GM18499 (cell line): ENCODE data around the gene CFAP107.
"Not testable (repeated sequence)": the region's sequence is repeated elsewhere in the genome, so short reads cannot be mapped to it uniquely, and the experiment has no call there.

Source experiments
- ATAC-seq: cut with Tn5 transposase; IDR thresholded peaks from one replicate; pipeline ENCODE4 v1.9.1; 2021; ENCODE audit warnings: moderate number of reproducible peaks; ENCODE audit not compliant: insufficient read depth, unreplicated experiment

CFAP107 gene, protein sequence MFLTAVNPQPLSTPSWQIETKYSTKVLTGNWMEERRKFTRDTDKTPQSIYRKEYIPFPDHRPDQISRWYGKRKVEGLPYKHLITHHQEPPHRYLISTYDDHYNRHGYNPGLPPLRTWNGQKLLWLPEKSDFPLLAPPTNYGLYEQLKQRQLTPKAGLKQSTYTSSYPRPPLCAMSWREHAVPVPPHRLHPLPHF

DNA sequence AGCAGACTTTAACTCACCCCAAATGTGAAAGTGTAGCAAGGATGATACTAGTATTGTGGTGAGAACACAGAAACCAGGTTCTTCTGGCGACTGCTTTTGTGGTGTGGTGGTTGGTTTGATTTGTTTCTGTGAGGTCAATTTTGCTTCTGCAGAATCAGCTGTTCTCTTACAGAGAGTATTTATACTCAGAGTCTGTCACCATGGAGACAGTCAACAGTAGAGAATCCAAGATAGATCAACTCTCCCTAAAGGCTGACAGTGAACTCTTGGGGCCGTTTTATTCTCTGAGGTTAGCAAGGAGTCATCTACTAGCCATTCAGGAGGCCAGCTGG, at the start of gene CFAP107:
Gene CFAP107, plus strand, starts transcription at position 209 of the 332 bp plus-strand sequence. CDS start 231 bp downstream, outside the sequence.
- ATAC-seq = no peak

DNA sequence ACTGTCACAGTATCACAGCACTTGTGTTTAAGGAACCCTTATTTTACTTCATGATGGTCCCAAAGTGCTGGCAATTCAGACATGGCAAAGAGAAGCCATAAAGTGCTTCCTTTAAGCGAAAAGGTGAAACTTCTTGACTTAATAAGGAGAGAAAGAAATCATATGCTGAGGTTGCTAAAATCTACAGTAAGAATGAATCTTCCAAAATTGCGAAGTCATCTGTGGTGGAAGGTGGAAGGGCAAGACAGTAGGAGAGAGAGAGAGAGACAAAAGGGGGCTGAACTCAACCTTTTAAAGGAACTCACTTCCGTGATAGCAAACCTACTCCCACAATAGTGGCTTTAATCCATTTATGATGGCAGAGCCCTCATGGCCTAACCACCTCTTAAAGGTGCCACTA, 49.3 kb upstream of the CFAP107 start:
- no peak for ATAC-seq

DNA sequence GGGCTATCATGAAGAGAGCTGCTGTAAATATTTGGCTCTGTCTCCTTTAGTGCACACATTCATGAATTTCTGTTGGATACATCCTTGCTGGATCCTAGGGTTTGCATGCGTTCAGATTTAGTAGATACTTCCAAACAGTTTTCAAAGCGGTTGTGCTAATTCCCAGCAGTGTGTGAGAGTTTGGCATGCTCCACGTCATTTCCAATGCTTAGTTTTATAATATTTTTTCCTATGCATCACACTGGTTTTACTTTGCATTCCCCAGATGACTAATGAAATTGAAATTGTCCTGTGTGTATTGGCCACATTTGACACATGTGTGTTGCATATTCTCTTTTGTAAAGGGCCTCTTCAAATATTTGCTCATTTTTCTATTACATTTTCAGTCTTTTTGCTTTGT, 48.6 kb upstream of the CFAP107 start:
- no peak for ATAC-seq

DNA sequence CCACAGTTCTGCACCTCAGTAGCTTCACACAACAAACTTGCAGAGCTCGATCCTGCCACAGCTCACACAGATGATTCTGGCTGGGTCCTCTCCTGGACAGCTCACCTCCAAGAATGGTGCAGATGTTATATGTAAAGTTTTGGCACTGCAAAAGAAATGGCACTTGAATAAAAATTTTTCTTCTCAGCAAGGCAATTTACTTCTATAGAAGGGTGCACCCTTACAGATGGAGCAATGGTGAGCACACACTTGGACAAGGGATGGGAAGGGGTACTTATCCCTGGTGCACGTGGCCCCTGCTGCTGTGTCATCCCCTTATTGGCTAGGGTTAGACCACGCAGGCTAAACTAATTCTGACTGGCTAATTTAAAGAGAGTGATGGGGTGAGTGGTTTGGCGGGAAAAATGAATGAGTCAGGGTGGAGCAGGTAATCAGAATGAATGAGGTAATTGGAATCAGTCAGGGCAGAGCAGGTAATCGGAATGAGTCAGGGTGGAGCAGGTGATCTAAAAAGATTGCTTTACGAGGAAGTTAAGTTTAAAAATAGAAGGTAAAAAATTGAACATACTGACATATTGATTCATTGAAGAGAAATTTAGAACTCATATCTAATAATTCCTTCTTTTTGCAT, 42.1 kb upstream of the CFAP107 start:
- no peak for ATAC-seq

DNA sequence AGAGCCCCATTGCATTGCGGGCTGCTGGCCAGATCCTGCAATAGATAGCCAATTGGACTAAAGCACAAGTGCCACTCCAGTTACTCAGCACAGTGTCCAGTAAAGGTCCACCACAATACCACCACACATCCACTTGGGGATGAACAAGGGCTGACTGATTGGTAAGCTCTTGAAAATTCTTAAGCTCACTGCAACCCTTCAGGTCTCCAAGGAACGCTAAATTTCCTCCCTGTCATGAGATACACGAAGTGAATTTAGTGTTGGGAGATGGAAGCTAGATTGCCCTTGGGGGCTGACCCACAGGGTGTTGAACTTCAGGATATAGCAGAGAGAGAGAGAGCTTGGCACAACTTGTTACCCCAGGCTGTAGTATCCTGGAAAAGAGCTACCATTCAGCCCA, 39.9 kb upstream of the CFAP107 start:
- ATAC-seq = no peak

DNA sequence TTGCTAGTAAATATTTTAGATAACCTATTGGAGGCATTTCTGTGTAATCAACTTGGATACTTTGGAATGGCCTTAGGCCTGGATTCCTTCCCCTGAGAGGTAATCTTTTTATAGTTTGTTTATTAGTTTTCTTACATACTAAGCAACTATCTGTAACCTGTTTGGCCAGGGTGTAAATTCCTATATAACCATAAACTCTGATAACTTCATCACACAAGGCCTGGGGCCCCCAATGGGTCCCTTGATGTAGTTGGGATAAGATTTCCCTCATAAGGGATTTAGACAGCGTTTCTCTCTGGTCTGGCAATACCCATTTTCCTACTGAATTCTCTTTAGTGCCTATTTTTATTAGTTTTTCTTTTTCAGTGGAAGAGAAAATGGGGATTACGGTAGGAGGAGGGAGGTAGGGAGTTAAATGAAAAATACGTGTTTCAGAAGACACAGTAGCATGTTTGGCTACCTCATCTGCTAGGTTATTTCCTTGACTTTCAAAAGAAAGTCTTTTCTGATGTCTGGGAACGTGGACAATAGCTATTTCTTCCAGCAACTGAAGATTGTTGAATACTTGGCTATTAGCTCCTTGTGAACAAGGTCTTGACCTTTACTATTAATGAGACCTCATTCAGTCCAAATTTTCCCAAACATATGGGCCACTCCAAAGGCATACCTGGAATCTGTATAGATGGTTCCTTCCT, 37.5 kb upstream of the CFAP107 start:
- no peak for ATAC-seq

DNA sequence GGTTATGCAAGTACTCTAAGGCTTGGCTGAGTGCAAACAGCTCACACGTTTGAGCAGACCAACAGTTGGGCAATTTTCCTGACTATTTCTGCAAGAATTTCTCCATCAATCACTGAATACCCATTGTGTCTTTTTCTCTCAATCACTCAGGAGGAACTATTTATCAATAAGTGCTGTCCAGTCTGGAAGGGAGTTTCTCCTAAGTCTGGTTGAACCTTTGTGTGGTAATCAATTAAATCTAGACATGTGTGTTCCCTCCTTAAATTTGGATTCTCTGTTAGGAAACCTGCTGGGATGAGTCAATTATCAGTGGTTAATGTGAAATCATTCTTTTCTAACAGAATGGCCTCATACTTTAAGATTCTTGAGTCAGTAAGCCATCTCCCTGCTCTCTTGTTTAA, 36.9 kb upstream of the CFAP107 start:
- no peak for ATAC-seq

DNA sequence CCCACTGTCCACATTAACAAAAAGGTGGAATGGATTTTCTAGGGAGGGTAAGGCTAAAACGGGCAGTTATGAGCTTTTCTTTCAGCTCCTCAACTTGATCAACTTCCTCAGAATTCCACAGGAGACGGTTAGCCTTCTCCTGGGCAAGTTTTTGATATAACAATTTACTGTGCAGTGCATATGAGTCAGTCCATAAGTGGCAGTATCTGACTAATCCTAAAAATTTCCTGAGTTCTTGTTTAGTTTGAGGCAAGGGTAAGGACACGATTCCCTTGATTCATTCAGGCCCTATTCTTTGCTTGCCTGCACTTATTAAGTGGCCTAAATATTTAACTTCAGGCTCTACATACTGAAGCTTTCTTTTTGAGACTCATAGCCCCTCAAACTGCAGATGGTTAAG, 36.3 kb upstream of the CFAP107 start:
- ATAC-seq = no peak

DNA sequence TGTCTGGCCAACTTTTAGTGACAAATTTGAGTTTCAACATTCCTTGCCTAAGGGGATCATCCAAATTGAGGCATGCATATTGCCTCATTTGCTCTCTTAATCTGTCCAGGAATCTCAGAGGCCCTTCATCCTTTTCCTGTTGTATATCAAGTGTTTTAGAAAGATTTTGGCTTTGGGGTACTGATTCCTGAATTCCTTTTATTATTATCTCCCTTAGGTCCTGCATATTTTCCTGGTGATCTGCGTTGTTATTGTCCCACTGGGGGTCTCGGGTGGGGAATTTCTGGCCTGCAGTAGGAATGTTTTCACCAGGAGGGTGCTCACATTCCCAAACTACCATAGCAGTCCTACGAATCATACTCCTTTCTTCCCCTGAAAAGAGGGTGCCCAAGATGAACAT, 34.5 kb upstream of the CFAP107 start:
- no peak for ATAC-seq

DNA sequence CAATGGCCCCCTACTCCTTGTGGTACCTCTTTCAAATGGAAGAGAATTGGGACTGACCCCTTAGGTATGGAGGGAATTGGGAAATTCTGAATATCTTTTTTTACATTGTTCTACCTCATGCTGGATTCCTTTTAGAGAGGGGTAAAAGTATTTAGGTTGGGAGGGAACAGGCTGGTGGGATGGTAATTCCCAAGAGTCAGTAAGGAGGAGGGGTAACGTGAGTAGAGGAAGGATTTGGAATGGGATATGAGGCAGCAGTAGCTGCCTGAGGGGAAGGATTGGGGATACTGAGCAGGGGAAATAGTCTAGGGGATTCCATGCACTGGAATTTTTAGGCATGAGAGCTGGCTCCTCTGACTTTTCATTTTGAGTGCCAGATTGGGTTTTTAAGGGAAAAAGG, 33.9 kb upstream of the CFAP107 start:
- ATAC-seq = no peak

DNA sequence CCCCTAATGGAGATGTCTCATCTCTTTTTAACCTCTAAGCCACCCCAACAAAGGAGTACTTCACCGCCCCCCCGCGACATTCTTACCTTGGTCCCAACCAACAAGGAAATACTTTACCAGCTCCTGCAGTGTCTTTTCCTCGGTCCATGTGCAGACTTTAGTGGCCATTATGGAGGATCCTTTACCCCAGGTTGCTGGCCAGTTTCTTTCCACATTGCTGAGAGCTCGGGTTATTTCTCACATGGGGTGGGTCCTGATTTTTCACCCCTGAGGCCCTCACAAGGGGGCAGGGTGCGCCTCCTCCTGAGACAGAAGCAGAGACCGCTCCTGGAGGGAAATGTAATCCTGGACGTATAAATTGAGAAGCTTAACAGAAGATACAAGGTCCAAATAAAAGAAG, 33.1 kb upstream of the CFAP107 start:
- no peak for ATAC-seq

DNA sequence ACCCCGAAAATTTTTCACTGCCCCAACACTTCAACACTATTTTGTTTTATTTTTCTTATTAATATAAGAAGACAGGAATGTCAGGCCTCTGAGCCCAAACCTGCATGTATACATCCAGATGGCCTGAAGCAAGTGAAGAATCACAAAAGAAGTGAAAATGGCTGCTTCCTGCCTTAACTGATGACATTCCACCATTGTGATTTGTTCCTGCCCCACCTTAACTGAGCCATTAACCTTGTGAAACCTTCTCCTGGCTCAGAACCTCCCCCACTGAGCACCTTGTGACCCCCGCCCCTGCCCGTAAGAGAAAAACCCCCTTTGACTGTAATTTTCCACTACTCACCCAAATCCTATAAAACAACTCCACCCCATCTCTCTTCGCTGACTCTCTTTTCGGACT, 32.3 kb upstream of the CFAP107 start:
- not testable (repeated sequence) for ATAC-seq

DNA sequence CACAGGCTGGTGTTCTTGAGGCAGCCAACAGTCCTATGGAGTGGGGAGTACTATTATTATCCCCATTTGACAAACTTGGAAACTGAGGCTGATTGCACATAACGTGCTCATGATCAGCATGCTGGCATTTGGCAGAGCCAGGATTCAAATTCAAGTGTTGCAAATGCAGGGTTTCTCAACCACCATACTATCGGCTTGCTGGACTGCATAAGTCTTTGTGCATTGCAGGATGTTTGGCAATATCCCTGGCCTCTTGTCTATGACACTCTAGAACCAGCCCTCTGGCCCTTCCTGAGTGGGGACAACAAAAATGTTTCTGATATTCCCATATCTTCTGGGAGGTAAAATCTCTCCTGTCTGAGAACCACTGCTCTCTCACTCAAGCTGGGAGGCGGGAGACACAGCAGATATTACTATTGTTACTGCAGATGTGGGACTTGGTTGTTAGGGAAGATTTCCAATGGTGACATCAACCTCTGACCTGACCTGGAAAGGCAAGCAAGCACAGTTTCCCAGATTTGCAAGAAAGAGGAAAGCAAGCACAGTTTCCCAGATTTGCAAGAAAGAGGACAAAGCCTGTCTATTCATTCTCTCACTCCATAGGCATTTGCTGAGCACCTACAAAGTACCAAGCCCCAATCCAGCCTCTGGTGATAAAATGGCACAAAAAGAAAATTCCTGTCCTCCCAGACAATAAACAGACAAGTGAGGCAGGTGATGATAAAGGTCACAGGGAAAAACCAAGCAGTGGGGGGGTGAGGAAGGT, 31.1 kb upstream of the CFAP107 start:
- no peak for ATAC-seq

DNA sequence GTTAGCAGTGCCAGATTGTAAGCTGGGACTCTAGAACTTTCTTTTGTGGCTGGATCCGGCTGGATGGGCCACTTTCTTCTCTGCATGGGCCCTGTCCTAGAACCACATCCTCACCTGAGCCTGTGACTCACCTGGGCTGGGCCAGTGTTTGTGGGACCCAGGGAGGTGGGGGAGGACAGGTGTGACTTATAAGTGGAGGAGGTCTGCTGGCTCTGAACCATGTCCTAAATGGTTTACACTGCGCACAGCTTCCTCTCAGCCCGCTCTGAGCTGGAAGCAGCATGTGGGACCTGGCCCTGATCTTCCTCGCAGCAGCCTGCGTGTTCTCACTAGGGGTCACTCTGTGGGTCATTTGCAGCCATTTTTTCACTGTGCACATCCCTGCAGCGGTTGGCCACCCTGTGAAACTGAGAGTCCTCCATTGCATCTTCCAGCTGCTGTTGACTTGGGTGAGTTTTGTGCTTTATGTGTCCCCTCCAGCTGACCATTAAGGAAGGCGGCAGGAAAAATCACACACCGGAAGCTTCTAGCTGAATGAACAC, 30.0 kb upstream of the CFAP107 start, which contains the start of gene AADACL3:
Gene AADACL3, plus strand, starts transcription at position 215 of the 542 bp plus-strand sequence. Its CDS starts 67 bp downstream, at position 282.
- ATAC-seq = no peak

DNA sequence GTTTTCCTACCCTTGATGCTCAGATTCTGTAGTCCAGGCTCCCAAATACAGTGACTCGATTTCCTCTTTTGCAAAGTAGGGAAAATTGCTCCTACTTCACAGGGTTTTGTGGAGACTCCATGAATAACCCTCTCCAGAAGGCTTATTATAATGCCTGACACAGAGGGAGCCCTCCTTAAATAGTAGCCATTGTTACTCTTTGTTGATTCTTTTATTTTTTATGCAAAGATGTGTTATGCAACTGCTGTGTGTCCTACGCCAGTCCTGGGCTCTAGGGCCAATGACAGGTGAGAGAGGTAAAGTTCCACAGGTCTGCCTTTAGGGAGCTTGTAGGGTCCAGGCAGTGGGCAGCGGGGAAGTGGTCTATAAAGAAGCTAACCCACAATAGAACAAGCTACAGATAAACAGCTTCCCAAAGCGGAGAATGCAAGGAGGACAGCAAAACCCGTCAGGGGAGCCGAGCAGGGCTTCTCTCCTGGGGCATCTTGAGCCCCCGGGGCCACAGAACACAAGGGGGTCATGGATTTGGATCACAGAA, 28.6 kb upstream of the CFAP107 start:
- ATAC-seq = no peak

DNA sequence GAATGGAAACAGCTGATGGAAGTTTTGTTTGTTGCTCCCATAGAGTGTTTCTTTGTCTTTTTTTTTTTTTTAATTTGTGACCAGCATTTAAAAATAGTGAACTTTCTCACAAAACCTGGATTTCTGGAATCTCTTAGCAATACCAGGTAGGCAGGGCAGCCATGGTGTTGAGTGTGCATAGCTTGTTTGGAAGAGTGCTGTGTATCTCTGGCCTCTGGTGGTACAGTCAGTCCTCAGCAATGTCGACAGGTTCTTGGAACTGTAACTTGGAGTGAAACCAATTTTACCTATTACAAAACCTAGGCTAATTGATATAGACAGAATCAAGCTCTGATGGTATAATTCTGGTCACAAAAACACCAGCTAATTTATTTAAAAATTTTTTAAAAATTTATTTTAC, 23.4 kb upstream of the CFAP107 start:
- ATAC-seq = no peak

DNA sequence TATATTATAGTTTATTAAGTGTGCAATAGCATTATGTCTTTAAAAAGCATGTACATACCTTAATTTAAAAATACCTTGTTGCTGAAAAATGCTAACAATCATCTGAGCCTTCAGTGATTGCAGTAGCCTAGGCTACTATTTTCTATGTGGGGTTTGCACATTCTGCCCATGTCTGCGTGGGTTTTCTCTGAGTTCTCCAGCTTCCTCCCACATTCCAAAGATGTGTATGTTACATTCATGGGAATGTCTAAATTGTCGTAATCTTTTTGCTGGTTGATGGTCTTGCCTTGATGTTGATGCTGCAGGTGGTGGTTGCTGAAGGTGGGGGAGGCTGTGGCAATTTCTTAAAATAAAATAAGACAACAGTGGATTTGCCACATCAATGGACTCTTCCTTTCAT, 17.6 kb upstream of the CFAP107 start:
- ATAC-seq = no peak

DNA sequence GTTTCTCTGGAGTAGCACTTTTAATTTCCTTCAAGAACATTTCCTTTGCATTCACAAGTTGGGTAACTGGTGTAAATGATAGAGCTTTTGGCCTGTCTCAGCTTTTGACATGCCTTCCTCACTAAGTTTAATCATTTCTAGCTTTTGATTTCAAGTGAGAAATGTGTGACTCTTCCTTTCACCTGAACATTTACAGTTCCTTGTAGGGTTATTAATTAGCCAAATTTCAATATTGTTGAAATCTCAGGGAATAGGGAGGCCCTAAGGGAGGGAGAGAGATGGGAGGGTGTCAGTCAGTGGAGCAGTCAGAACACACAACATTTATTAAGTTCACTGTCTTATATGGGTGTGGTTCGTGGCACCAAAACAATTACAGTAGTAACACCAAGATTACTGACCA, 15.8 kb upstream of the CFAP107 start:
- ATAC-seq = no peak

DNA sequence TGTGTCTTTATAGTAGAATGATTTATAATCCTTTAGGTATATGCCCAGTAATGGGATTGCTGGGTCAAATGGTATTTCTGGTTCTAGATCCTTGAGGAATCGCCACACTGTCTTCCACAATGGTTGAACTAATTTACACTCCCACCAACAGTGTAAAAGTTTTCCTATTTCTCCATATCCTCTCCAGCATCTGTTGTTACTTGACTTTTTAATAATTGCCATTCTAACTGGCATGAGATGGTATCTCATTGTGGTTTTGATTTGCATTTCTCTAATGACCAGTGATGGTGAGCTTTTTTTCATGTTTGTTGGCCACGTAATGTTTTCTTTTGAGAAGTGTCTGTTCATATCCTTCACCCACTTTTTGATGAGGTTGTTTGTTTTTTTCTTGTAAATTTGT, 14.9 kb upstream of the CFAP107 start:
- not testable (repeated sequence) for ATAC-seq

DNA sequence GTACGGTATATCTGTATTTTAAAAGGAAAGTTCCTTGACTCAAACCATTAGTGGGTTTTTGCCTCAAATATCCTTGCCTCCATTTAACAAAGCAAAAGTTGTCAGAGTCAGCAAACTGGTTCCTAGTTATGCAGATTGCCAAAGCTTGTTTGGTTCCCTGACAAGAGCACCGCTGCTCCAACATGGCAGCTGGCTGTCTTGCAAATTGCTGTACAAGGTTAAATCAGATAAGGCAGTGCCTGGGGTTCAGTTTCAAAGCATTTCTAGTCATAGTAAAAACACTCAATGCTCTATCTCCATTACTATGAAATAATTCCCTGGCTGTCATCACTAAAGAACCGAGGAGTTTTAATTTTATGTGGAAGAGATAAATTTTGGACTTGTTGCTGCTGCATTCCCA, 11.3 kb upstream of the CFAP107 start:
- no peak for ATAC-seq

DNA sequence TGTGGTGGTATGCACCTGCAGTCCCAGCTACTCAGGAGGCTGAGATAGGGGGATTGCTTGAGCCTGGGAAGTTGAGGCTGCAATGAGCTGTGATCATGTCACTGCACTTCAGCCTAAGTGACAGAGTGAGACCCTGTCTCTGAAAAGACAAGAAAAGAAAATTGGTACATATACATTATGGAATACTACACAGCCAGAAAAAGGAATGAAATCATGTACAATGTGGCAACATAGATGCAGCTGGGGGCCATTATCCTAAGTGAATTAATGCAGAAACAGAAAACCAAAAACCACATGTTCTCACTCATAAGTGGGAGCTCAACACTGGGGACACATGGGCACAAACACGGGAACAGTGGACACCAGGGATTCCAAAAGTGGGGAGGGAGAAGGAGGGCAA, 7.1 kb upstream of the CFAP107 start:
- no peak for ATAC-seq
